HG02678 (cell line): ENCODE data around the gene CCDC198.

Experiments
- ATAC-seq: cut with Tn5 transposase; IDR thresholded peaks from one replicate; pipeline ENCODE4 v1.9.1; 2021; ENCODE audit warnings: mild to moderate bottlenecking, moderate library complexity; ENCODE audit not compliant: unreplicated experiment

Gene CCDC198

DNA sequence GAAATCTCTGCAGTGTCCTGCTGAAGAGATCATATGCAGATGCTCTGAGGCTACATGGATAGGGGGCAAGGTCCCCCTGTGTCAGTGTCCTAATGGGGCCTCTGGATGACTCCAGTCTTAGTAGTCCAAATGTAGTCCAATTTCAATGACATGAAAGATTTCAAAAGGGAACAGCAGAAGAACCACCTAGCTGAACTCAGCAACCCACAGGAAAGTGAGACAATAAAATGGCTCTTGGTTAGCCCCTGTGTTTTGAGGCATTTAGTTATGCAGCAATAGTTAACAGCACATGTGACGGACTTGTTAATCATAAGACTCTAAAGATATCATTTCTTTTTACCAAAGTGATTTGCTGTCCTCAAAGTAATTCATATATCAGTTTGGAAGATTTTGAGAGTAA, 22.7 kb downstream of the CCDC198 start:
- ATAC-seq = no peak

DNA sequence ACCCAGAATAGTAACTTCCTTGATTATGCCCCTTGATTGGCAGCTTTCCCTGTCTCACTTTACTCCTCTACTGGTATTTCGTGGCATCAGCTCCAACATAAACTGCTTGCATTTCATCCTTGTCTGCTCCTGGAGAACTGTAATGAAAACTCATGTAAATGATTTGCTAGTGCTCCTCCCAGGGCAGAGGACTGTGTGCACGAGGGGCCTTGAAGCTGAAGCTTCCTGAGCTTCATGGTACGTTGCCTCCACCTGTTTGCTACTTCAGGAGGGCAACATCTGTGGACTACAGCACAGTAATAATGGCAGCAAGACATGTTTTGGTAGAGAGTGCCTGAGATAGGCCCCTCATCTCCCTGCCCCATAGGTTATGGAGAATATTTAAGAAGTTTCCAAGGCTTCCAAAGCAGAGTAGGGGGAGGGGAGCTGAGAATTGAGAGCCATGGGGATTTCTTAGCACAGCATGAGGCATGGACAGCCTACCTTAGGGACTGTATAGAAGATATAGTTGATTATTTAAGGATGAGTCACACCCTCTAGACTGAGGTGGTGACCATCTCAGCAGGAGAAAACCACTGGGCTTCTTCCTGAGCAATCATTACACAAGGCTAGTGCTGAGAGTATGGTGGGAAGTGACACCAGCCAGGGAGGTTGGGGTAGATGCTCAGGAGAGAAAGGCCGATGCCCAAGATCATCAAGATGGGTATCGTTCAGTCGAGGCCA, 29.5 kb downstream of the CCDC198 start:
- ATAC-seq = peak; percentile 94

DNA sequence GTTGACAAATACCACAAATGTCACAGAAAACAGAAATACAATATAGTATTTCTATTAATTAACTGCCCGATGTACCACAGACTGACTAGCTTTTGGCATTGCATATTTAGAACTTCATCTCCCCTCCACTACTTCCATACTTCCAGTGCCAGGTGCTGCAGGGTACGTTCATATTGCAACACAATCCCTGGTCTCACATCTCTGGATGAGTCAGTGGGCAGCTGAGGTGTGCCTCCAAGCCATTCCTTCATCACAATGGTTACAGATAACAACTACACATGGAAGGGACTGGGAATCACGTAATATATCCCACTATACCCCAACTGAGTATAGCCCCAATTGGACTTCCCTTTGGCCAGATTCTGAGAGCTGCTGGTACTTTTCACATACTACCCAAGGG, 31.1 kb downstream of the CCDC198 start:
- no peak for ATAC-seq

DNA sequence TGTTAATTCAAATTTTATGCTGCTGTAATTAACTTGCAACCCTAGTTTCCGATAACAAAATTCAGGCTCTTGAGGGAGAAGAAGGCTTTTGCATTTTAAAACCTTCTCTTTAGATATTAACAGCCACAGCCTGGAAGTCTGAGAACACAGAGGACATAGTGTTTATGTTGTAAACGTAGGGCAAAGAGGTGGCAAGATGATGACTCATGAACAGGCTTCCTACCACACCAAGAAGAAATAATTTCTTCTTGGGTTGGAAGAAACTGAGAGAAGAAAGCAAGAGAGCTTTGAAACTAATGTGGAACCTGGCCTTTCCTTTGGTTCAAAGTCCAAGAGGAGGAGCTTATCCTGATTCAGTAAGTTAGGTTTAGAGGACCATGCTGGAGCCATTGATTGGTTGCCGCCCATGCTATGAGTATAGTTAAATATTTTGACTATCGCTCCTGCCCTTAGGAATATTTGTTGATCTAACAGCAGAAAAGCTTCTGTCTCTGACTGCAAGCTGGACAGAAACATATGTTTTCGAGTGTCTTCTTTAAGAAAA, 31.8 kb downstream of the CCDC198 start:
- no peak for ATAC-seq

DNA sequence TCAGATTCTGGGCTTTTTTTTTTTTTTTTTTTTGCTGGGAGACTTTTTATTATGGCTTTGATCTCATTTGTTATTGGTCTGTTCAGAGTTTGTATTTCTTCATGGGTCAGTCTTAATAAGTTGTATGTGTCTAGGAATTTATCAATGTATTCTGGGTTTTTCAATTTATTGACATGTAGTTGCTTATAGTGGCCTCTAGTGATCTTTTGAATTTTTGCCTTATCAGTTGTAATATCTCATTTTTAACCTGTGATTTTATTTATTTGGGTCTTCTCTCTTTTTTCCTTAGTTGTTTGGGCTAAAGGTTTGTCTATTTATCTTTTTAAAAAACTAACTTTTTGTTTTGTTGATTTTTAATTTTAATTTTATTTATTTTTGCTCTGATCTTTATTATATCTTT, 57.7 kb downstream of the CCDC198 start:
- no peak for ATAC-seq

DNA sequence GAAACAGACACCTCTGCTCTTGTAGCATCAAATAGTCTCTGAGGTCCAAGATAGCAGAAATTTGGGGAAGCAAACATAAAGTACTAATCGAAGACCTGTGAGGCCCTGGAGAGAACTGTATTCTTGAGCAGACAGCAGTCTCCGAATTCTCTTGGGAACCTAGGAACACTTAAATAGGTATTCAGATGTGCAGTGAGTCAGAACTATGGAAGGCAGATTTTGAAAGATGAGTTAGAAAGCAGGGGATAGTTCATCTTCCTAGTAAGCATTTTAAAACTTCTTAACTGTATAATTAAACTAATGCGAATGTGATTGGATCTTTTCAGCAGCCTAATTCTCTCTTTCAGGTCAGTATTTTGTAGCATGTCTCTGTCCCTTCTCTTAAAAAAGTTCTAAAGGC, 72.7 kb downstream of the CCDC198 start:
- ATAC-seq = no peak

DNA sequence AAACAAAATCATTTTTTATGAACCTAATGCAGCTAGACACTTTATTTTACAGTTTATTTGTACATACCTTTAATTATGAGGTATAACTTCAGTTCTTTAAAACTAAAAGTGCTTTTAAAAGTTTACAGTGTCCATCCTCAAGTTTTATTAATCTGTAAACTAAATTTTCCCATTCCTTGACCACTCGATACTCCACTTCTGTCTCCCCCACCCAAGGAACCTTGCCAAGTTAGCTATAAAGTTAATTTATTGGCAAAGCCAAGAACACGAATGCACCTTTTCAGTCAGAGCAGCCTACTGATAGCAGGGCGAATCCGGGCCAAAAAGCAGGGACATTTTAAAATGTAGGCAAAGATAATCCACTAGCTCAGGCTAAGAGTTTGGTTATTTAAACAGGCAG, 73.6 kb downstream of the CCDC198 start:
- ATAC-seq = no peak
